B cell (primary cell): Measurements from ENCODE around the gene RP2. TPM values are rescaled to one million over a fixed set of nuclear protein-coding genes. Genes with fewer than 3 reads are reported as not detected.

ENCODE experiments used
- ATAC-seq: fragments of 200-7000 bp; cut with Tn5 transposase; one replicate; pipeline ENCODE4 v1.10.0; 2021; ENCODE audit warnings: low read depth, mild to moderate bottlenecking, moderate number of reproducible peaks, moderate library complexity
- CTCF ChIA-PET: fragments of 350-600 bp; sonication (Branson Sonifier 250); formaldehyde crosslinking; loops from one replicate; lab custom pipeline; 2021; ENCODE audit warnings: antibody characterized with exemption, inconsistent platforms; lab: Charles Lee
- POLR2A ChIA-PET: fragments of 350-600 bp; sonication (Branson Sonifier 250); formaldehyde crosslinking; loops from one replicate; lab custom pipeline; 2021; ENCODE audit warnings: antibody characterized with exemption; lab: Charles Lee
- DNase-seq: peaks from one replicate; pipeline ENCODE4 v3.0.0; 2013
- H2AFZ ChIP-seq: 2 replicates; pipeline ENCODE4 v1.6.1; 2012; ENCODE audit warnings: mild to moderate bottlenecking, low read depth, low read length; ENCODE audit not compliant: insufficient read depth, poor library complexity, severe bottlenecking
- H3K27ac ChIP-seq, 2 donors: 1 replicate in 1 of 2; 2 replicates in 1 of 2; pipeline ENCODE4 v1.5.1; 2012 to 2013; ENCODE audit warnings: low read length in 2 of 2, mild to moderate bottlenecking in 2 of 2, moderate library complexity in 1 of 2
- H3K27me3 ChIP-seq, 4 experiments: fragments of 200-600 bp in 1 of 4; sonication (generic) in 1 of 4; replicated peaks in 1 of 4; 1 replicate in 2 of 4; 2 replicates in 2 of 4; pipeline versions ENCODE4 v1.6.1 to v1.7.0; 2013 to 2016; ENCODE audit warnings: low read length in 3 of 4, mild to moderate bottlenecking in 2 of 4, mixed read lengths in 1 of 4, moderate library complexity in 1 of 4; ENCODE audit not compliant: insufficient read depth in 4 of 4, control insufficient read depth in 3 of 4; ENCODE audit errors: control extremely low read depth in 1 of 4
- H3K36me3 ChIP-seq, 2 experiments: replicated peaks in 1 of 2; 1 replicate in 1 of 2; 2 replicates in 1 of 2; pipeline versions ENCODE4 v1.6.1 to v1.7.1; 2013; ENCODE audit warnings: low read length in 1 of 2; ENCODE audit not compliant: insufficient read depth in 2 of 2, control insufficient read depth in 1 of 2; ENCODE audit errors: control extremely low read depth in 1 of 2, extremely low read depth in 1 of 2
- H3K4me1 ChIP-seq, 2 donors: fragments of 200-600 bp in 1 of 2; sonication (generic) in 1 of 2; 1 replicate in 1 of 2; 2 replicates in 1 of 2; pipeline versions ENCODE4 v1.5.1 to v1.6.1; 2013 to 2017; ENCODE audit warnings: low read length in 2 of 2; ENCODE audit not compliant: control insufficient read depth in 2 of 2, insufficient read depth in 2 of 2
- H3K4me2 ChIP-seq: replicated peaks from 2 replicates; pipeline ENCODE3; 2012; ENCODE audit warnings: mild to moderate bottlenecking, low read depth, low read length; ENCODE audit not compliant: poor library complexity, severe bottlenecking
- H3K4me3 ChIP-seq, 5 experiments: fragments of 200-600 bp in 1 of 5; sonication (generic) in 1 of 5; 1 replicate in 3 of 5; 2 replicates in 2 of 5; pipeline versions ENCODE4 v1.5.1 to v1.7.0; 2011 to 2016; ENCODE audit warnings: low read length in 4 of 5, mild to moderate bottlenecking in 4 of 5, low read depth in 2 of 5, control low read depth in 1 of 5, moderate library complexity in 1 of 5; ENCODE audit not compliant: insufficient read depth in 1 of 5; ENCODE audit errors: control extremely low read depth in 1 of 5, extremely low read depth in 1 of 5
- H3K79me2 ChIP-seq: fragments of 200-600 bp; sonication (generic); one replicate; pipeline ENCODE4 v1.6.0; 2016; ENCODE audit warnings: low read length; ENCODE audit not compliant: control insufficient read depth, insufficient read depth
- H3K9ac ChIP-seq: fragments of 200-600 bp; sonication (generic); 2 replicates; pipeline ENCODE4 v1.6.1; 2017; ENCODE audit warnings: mild to moderate bottlenecking, low read length, moderate library complexity
- H3K9me3 ChIP-seq, 3 donors: one replicate each; pipeline versions ENCODE4 v1.6.1 to v1.7.1; 2013; ENCODE audit warnings: low read length in 2 of 3; ENCODE audit not compliant: control insufficient read depth in 2 of 3, insufficient read depth in 1 of 3; ENCODE audit errors: control extremely low read depth in 1 of 3
- H4K20me1 ChIP-seq: 2 replicates; pipeline ENCODE4 v1.6.0; 2012; ENCODE audit warnings: mild to moderate bottlenecking, low read length; ENCODE audit not compliant: insufficient read depth, control insufficient read depth, poor library complexity, severe bottlenecking
- H3K27ac Mint-ChIP-seq: one replicate; pipeline ENCODE4 v1.8.0; 2021; ENCODE audit warnings: mixed read lengths
- H3K27me3 Mint-ChIP-seq: one replicate; pipeline ENCODE4 v1.8.0; 2021; ENCODE audit warnings: mixed read lengths
- H3K4me1 Mint-ChIP-seq: one replicate; pipeline ENCODE4 v1.8.0; 2021; ENCODE audit warnings: mixed read lengths
- H3K4me3 Mint-ChIP-seq: one replicate; pipeline ENCODE4 v1.8.0; 2021; ENCODE audit warnings: mixed read lengths
- H3K9me3 Mint-ChIP-seq: one replicate; pipeline ENCODE4 v1.8.0; 2022; ENCODE audit warnings: mixed read lengths; ENCODE audit not compliant: insufficient read depth
- EZH2 ChIP-seq: IDR thresholded peaks from 2 replicates; pipeline ENCODE4 v1.6.1; 2012; ENCODE audit warnings: borderline replicate concordance, low read depth, mild to moderate bottlenecking, moderate library complexity, low read length; ENCODE audit not compliant: insufficient read depth, poor library complexity, severe bottlenecking
- WGBS: methylation state at CpG from one replicate; pipeline ENCODE4 v1.1.5; 2013; ENCODE audit warnings: missing lambda C conversion rate; ENCODE audit not compliant: insufficient coverage; 5-methylcytosine and 5-hydroxymethylcytosine counted together
- intact Hi-C: fragments of 100-400 bp; cut with micrococcal nuclease; formaldehyde crosslinking; loops from one replicate; pipeline ENCODE4 v1.10.0; 2022
- polyA minus RNA-seq: library from RNA; depleted of rRNA, polyadenylated mRNA; stranded (reverse); fragments of >200 nt; gene quantifications from 2 replicates; pipeline ENCODE4 v1.2.3, GENCODE V29; 2012
- polyA plus RNA-seq: library from polyadenylated mRNA; depleted of rRNA; stranded (reverse); fragments of >200 nt; gene quantifications from 2 replicates; pipeline ENCODE4 v1.2.3, GENCODE V29; 2012
- total RNA-seq, 2 donors: library from RNA; stranded (reverse); fragments of 120-200 nt in 1 of 2; gene quantifications; 1 replicate in 1 of 2; 2 replicates in 1 of 2; pipeline versions ENCODE4 v1.2.3 to v1.2.4, GENCODE V29; 2013 to 2022
- TF ChIP-seq, protein P1 (sequence below): fragments of 200-600 bp; IDR thresholded peaks from one replicate; pipeline ENCODE4 v1.8.0; 2022; ENCODE audit warnings: antibody characterized with exemption, mild to moderate bottlenecking

Gene RP2
- total RNA-seq (14.5 and 14.9 TPM in 2 replicates), polyA plus RNA-seq (5.5 and 8.1 TPM in 2 replicates), polyA minus RNA-seq (6.7 and 11.5 TPM in 2 replicates)
- 15.0 TPM for total RNA-seq (2013)

DNA sequence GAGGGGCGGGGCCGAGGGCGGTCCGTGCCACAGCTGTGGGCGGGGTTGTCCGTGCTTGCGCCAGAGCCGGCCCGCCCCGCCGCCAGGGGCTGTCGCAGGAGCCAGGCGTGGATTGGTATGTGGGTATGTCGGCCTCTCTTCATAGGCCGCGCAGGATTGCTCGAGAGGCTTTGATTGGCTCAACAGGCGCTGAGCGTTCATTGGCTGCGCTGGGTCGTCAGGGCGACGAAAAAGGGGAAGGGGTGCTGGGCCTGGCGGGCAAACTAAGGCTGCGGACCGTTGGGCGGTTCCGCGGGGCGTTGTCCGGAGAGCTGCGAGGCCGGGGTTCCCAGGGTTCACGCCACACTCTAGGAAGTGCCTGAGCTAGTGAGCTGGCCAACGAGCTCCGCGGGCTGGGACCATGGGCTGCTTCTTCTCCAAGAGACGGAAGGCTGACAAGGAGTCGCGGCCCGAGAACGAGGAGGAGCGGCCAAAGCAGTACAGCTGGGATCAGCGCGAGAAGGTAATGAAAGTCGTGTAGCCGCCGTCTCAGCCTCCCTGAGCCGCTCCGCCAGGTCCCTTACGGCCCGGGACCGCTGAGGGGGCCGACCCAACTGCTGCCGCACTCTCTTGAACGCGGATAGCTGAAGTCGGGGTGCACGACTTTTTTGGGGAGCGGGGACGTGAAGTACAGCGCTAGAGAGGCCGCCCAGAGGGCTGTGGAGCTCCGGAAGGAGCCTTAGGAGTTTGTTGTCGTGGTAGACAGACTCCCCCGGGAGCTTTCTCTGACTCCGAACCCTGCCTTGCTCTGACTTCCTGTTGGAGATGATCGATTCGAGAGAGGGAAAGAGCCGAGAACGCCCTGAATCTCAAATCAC lies at the start of gene RP2:
RP2 (plus strand) TSS at position 343 of the 857 bp plus-strand sequence; CDS start at position 401, 58 bp downstream.
- Histone ChIP-seq H3K9ac (peak within 1 kb of the TSS; percentile 78), H3K27me3 (no peaks in the 10 kb centered on the region), H3K4me2 (peak within 1 kb of the TSS; percentile 70), H4K20me1 (no peaks in the 10 kb centered on the region), H3K4me3 (peak within 1 kb of the TSS; percentile 82 to 93 (median 83)), H3K9me3 (no peaks in the 10 kb centered on the region), H2AFZ (peak within 1 kb of the TSS; percentile 75), H3K79me2 (peaks cover 26% of the 10 kb centered on the region), H3K4me1 (peaks cover 22 to 26% of the 10 kb centered on the region in 2 donors), H3K27ac (peak within 1 kb of the TSS; percentile 75 to 87), H3K36me3 (no peaks in the 10 kb centered on the region)
- Mint-ChIP-seq H3K4me1 (peaks cover 30% of the 10 kb centered on the region), H3K4me3 (peak within 1 kb of the TSS; percentile 98), H3K9me3 (no peaks in the 10 kb centered on the region), H3K27ac (peak within 1 kb of the TSS; percentile 97), H3K27me3 (no peaks in the 10 kb centered on the region)
- POLR2A ChIA-PET = interaction anchor here (0.5 to 1.5 kb wide), 2 partner anchors 39 to 308 kb away, joined by 3 to 5 read pairs; partner anchors contain the start of genes NDUFB11 and RBM10
- intact Hi-C loops = loop anchor here (2.0 to 10.0 kb wide), 2 partner anchors 78 to 128 kb away; partner anchors contain the start of gene SLC9A7
- ATAC-seq = peak; percentile 94
- no peak for TF ChIP-seq EZH2
- TF ChIP-seq, protein P1, sequence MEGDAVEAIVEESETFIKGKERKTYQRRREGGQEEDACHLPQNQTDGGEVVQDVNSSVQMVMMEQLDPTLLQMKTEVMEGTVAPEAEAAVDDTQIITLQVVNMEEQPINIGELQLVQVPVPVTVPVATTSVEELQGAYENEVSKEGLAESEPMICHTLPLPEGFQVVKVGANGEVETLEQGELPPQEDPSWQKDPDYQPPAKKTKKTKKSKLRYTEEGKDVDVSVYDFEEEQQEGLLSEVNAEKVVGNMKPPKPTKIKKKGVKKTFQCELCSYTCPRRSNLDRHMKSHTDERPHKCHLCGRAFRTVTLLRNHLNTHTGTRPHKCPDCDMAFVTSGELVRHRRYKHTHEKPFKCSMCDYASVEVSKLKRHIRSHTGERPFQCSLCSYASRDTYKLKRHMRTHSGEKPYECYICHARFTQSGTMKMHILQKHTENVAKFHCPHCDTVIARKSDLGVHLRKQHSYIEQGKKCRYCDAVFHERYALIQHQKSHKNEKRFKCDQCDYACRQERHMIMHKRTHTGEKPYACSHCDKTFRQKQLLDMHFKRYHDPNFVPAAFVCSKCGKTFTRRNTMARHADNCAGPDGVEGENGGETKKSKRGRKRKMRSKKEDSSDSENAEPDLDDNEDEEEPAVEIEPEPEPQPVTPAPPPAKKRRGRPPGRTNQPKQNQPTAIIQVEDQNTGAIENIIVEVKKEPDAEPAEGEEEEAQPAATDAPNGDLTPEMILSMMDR = no peak
- CTCF ChIA-PET = interaction anchor here (1.1 to 1.5 kb wide), 2 partner anchors 40 to 308 kb away, joined by 3 to 4 read pairs; partner anchors contain the start of genes NDUFB11 and RBM10
- under 1% methylated on average over 53 of the region's 71 CpGs for WGBS
- peak; percentile 91 for DNase-seq

DNA sequence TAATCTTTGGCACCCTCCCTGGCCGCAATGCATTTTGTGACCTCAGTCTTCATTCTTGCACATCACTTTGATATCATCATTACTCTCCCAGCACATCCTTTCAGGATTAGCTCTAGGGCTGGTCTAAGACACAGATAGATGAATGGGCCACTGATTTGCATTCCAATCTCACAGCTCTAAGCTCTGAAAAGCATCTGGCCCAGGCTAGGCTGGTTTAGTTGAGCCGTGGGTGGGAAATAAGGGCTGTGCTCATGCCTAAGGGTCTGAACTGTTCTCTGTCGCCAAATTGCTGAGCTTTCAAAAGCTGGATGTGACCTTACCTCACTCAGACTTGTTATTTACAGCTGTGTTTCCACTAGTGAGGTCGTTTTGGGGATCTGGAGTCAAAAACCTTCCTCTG lies 47.9 kb upstream of the RP2 start:
- ChIA-PET CTCF (no interaction called here), POLR2A (no interaction called here)
- H2AFZ ChIP-seq = no peak overlapping the region
- no peaks in the 10 kb centered on the region for H4K20me1 ChIP-seq
- H3K9ac ChIP-seq = no peak overlapping the region
- no peak overlapping the region for H3K27ac ChIP-seq
- no peak for ATAC-seq
- H3K4me3 Mint-ChIP-seq = no peak overlapping the region
- H3K9me3 ChIP-seq = no peaks in the 10 kb centered on the region
- no peak for DNase-seq
- peaks cover 15% of the 10 kb centered on the region for H3K4me1 Mint-ChIP-seq
- no peak overlapping the region for H3K4me3 ChIP-seq
- H3K27me3 Mint-ChIP-seq = no peaks in the 10 kb centered on the region
- no peak overlapping the region for H3K4me2 ChIP-seq
- H3K27me3 ChIP-seq = no peaks in the 10 kb centered on the region
- no peaks in the 10 kb centered on the region for H3K9me3 Mint-ChIP-seq
- no peaks in the 10 kb centered on the region for H3K79me2 ChIP-seq
- no peaks in the 10 kb centered on the region for H3K36me3 ChIP-seq
- TF ChIP-seq, protein P1 = no peak
- no peak for TF ChIP-seq EZH2
- H3K4me1 ChIP-seq = peaks cover 0 to 8% of the 10 kb centered on the region in 2 donors
- WGBS = no CpG with 5 or more reads among the region's 4 CpGs
- intact Hi-C loops = no loop called here
- H3K27ac Mint-ChIP-seq = no peak overlapping the region
